HG03159 (cell line): ENCODE measurements around the gene VEGFA.

Source experiments
- ATAC-seq: cut with Tn5 transposase; IDR thresholded peaks from one replicate; pipeline ENCODE4 v1.9.1; 2021; ENCODE audit warnings: mild to moderate bottlenecking, moderate library complexity; ENCODE audit not compliant: unreplicated experiment

The VEGFA gene

DNA sequence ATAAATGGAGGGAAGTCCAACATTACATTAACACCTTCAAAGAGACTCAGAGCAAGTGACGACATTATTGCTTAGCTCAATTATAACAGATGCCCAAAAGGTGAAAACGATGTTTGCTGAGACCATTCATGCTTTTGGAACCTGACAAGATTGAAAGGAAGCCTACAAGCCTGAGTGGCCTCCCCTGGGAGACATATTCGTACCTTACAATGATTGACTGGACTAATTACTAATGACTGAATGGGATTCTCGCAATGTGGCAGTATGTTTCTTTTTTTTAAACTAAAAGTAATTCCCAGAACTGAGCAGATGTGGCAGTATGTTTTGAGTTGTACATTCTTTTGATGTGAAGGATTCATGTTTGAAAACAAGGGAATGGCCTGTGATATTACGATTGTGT, 49.9 kb downstream of the VEGFA start:
- no peak for ATAC-seq

GRCh38 chr6:43820486-43820885, 50.5 kb downstream of the VEGFA start:
- no peak for ATAC-seq

GRCh38 chr6:43821101-43821886, 51.3 kb downstream of the VEGFA start:
- no peak for ATAC-seq

- no peak for ATAC-seq
Observed at GRCh38 chr6:43823390-43823789, 53.4 kb downstream of the VEGFA start.

GRCh38 chr6:43823879-43824702, 54.1 kb downstream of the VEGFA start:
- no peak for ATAC-seq

GRCh38 chr6:43824703-43825064, 54.7 kb downstream of the VEGFA start:
- no peak for ATAC-seq

DNA sequence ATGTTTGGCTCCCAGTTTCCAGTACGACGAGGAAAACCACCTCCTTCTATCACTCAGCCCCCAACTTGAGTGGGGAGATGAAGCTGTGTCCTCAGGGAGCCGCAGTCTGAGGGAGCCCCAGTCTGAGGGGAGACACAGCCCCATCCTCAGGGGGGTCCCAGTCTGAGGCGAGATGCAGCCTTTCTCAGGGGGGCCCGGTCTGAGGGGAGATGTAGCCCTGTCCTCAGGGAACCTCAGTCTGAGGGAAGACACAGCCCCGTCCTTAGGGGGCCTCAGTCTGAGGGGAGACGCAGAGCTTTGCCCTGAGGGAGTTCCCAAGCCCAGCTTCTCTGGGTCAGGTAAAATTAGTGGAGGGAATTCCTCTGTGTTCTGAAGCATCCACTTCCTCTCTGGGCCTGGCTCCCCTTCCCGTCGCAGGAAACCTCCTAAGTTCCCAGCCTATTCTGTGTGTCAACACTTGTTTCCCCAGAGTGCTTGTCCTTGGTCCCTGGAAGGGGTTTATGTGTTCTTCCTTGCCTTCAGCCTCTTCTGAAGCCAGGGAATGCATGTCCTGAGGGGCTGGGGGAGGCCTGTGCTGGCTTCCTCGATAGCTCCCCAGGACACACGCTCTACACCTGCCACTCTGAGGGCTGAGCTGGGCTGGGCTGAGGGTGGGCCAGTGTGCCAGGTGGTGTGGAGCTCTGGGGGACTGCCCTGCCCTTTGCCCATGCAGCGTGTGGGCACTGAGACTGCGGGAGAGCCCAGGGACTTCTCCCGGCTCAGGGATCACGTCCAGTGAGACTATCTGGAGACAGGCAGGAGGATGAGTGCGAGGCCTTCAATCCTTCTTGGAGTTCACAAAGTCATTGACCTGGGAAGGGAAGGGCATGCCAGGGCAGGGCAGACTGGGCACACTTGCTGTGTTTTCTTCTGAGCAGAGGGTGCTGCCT, 55.4 kb downstream of the VEGFA start:
- no peak for ATAC-seq

GRCh38 chr6:43826730-43827129, 56.7 kb downstream of the VEGFA start:
- no peak for ATAC-seq

- ATAC-seq = no peak
Observed at GRCh38 chr6:43827898-43828297, 57.9 kb downstream of the VEGFA start.

DNA sequence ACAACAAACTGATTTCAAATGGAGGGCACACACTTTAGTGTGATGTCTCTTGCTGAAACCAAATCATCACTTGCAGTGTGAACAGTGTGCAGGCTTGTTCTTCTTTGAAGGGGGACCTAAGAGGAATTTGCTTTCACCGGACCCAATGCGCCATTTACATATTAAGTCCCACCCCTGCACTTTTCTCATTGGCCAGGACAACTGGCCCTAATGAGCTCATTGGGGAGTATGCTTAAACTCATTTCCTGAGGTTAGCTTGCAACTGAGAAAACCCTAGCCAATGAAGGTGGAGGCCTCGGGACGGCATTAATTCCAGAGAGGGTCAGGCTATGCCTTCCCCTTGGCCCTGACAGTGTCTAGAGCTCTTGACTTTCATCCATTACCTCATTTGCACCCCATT, 58.7 kb downstream of the VEGFA start:
- no peak for ATAC-seq

DNA sequence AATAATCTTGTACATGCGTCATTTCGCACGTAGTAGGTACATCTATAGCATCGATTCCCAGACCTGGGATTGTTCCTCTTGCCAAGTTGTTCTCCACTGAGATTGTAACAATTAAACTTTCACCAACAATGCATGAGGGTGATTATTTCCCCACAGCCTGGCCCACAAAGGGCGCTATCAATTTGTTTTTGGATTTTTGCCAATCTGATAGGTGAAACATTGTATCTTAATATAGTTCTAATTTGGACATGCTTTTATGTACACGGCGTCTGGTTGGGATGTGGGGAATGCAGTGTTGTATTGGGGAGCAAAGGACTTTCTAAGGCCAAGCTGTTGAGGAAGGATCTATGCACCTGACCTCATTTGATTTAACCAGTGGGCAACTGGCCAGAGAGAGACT, 59.5 kb downstream of the VEGFA start:
- no peak for ATAC-seq

DNA sequence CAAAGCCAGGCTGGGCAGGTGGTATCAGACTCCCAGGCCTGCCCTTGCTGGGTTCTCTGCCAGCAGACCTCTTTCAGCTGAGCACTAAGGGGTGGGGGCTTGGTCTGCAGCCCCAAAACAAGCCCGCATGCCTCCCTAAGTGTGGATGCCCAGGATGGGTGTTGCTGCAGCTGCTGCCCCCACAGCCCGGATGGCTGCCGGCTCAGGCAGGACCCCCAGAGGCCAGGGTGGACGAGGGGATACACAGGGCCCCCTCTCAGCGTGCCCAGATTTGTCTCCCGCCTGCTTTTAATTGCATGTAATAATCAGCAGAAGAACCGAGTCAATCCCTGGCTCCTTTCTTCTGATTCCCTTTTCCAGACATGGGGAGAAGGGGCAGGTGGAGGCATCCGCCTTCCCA, 60.8 kb downstream of the VEGFA start:
- no peak for ATAC-seq

DNA sequence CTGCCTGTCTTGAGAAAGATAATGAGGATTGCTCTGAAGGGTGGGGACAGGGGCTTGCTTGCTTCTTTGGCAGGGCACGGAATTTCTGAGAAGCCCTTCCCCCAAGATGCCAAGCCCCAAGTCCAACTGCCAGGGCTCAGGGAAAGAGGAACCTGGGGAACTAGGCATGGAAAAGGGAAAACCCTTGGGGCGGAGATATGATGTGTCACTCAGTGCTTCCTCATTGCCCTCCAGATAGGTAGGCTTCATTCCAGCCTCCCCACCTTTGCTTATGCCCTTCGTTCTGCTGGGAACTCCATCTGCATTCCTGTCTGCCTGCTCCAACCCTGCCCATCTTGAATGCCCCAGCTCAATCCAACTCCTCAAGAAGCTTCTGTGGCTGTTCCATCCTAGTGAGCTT, 61.2 kb downstream of the VEGFA start:
- ATAC-seq = no peak

DNA sequence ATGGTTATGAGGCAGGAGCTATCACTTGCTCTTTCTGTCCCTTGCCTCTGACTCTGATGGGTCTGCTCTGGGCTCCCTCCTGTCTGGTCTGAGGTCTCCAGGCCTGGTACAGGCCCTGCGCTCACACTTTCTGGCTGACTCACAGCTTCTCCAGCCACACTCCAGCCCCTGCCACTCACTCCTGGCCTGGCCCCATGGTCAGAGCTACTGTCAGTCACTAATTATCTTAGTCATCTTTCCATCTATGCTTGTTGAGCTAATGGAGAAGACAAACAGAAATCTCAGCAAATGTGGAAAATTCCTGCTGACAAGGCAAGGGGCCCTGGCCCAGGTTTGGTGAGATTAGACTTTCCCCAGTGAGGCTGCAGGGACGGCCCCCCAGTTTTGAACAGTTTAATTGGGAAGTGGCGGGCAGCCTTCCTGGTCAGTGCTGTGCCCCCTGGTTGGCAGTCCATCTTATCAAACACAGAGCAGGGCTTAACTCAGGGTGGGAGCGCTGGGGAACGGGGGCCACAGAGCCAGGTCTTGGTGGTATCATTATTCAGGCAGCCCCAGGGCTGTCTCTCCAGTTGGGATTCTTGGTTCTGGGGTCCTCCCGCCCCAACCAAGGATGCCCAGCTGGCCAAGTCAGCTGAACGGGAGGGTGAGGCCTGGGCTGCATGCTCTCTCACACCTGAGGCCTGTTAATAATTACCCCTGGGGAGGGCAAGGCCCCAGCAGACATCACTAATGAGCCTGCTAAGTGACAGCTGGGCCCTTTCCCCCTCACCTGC, 63.4 kb downstream of the VEGFA start:
- ATAC-seq = no peak

GRCh38 chr6:43833996-43834390, 64.0 kb downstream of the VEGFA start:
- no peak for ATAC-seq

- ATAC-seq = no peak
Observed at GRCh38 chr6:43834528-43835155, 64.6 kb downstream of the VEGFA start.

DNA sequence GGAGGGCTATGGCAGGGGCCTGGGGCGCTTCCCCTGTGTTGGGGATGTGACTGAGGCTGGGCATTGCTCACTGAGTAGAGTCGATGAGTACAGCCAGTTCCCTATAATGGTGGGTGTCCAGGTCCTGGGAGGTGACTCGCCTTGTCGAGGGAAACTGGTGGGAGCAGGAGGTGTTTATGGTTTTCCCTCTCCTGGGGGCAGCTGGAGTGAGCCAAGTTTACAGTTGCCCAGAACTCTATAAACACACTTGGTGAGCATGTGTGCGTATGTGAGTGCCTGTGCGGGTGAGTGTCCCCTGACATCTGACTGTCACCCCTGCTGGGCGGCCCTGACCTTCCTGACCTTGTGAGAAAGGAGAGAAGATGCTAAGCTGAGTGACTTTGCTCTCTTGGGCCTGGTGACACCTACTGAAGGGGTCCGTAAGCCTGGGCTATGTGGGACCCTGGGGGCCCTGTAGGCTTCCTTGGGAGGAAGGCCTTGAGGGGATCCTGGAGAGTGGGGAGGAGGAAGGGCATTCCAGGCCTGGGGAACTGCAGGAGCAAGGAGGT, 65.9 kb downstream of the VEGFA start:
- no peak for ATAC-seq
